GM21390 (cell line): Measurements from ENCODE around the gene NFIB.

Source experiments
- ATAC-seq: cut with Tn5 transposase; IDR thresholded peaks from one replicate; pipeline ENCODE4 v1.9.1; 2021; ENCODE audit not compliant: unreplicated experiment

The NFIB gene

DNA sequence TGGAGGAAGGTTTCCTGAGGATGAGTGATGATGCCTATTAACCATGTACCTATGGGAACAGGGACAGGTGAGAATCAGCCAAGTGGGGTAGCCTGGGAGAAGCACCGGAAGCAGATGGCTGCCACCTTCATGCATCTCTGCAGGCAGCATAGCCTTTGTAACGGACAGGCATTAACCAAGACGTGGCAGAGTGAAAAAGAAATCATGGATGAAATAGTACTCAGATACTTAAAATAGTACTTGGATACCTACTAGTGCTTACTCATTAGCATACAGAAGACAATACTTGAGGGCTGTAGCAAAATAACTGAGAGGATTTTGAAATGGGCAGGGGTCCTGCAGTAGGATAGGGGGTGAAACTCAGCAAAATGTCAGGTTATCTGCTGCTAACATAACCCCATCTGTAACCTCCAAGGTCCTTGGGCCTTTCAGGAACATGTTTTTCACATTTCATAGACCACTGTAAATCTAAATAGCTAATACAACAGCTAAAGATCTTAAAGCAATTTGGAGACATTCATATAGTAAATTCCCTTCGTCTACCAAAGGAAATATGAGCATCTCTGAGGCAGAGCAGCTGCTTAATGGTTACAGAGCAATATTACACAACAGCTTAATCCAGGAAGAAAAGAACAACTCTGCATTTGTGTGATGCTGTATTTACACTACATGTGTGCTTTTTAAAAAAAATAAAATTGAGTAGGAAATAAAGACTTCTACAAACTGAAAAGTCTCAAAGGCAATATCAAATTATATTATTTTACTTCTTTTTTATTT, 154.3 kb downstream of the NFIB start:
- no peak for ATAC-seq

GRCh38 chr9:14158916-14159315, 155.0 kb downstream of the NFIB start:
- no peak for ATAC-seq

DNA sequence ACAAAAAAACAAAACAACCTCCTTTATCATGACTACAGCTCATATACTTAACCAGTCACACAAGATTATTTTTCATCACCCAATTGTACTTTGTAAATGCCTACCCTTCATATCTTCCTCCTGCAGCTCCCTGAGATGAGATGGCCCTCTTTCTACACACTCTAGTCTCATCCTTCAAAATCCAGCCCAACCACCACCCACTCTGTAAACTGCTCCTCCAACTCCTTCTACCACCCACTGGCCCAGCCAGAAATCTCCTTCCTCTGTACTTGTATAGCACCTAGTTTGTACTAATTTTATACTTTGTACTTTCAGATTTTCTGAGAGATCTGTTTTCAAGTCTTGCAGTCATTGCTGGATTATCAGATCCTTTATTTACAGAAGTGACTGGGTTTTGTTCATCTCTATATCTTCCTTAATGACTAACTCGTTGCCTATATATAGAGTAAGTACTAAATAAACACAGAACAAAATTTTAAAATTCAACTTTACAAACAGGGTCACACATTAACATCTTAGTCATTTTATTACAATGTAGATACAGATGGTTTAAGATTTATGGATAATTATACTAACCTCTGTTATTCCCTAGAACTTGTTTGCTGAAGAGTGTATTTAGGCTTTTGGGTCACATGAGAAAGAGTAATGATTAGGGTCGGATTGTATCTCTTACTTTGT, 155.7 kb downstream of the NFIB start:
- ATAC-seq = no peak

DNA sequence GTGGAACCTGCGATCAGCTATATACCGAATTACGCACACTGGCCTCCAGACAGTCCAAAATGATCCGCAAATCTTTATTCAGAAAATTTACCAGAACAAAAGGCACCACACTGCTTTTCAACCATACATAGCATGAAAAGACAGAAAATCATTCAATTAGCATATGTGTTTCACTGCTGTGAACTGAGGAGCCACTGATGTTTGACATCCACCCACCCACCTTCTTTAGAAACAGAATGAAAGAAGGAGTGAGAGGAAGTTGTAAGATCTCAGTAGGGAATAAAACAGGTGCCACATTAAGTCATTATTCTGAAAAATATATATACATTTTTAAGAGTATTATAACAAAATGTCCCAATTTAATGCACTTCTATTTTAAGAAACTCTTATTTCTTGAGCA, 156.8 kb downstream of the NFIB start:
- ATAC-seq = no peak

- peak; percentile 98 for ATAC-seq
Observed at GRCh38 chr9:14156046-14156445, 157.9 kb downstream of the NFIB start.

DNA sequence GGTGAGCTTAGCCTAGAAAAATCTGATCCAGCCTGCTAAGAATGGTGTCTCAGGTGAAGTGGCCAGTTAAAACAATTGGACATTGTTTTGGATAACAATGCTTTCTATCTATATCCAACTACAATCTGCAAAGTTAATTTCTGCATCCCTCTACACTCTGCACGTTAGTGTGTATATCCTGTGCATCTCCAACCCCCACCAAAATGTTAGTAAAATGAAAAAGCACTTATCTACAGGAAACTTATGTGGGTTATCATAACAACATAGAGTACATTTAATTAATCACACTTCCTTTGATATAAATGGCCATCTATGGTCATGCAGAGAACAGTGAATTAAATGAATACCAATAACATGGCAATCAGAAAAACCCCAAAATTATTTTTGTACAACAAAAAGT, 158.7 kb downstream of the NFIB start:
- no peak for ATAC-seq

DNA sequence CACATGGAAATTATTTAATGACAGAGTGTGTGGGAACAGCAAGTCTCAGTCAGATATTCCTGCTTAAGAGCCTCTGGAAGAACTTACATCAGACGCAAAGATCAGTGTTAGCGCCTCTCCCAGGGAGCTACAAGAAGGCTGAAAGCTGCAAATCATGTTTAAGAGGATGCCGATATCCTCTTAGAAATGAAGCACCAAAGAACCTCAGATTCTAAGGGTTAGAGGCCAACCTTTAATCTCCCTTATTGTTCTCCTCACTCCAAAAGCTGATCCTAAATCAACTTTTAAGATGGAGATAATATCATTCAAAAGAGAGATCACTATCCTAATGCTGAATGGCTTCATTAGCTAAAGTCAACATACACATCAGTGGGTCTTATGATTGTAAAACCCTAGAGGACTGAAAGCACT, 160.6 kb downstream of the NFIB start:
- no peak for ATAC-seq

DNA sequence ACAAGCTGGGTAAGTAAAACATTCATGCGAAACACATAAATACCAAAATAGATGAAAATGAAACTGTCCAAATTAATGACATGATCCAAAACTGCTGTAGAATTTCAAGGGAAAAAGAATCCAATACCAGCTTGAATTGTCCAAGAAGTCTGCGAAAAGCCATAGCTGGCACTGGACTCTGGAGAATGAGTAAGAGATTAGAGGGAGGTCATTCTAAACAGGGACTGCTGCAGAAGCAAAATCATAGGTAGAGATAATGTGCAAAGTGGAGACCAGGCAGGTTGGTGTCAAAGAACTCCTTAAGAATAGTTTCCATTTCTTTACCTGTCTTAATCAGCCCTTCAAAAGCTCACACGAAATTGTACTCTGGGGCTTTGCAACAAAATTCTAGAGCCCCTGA, 162.5 kb downstream of the NFIB start:
- ATAC-seq = no peak

DNA sequence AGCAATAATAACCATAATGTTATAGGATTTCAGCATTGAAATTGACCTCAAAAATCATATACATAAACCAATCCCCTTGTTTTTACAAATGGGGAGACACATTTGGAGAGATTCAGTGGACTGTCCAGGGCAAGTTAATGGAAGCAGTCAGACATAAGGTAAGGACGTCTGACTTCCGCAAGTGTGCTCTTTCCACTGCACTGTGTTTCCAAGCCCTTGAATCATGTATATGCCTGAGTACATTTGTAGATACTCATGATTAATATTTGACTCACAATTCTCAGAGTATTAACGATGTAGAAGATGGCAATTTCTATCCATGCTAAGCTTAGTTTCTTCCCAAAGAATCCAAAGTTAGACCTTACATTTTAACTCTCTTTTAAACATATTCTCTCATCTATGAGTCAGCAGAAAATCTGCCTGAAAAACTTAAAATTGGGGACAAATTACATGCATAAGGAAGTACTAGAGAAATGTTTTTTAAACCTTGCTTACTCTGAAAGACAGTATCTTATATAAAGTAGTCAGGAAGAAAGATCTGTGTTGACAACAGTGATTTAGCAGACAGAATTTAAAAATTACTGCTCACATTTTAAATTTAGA, 165.3 kb downstream of the NFIB start:
- ATAC-seq = no peak

DNA sequence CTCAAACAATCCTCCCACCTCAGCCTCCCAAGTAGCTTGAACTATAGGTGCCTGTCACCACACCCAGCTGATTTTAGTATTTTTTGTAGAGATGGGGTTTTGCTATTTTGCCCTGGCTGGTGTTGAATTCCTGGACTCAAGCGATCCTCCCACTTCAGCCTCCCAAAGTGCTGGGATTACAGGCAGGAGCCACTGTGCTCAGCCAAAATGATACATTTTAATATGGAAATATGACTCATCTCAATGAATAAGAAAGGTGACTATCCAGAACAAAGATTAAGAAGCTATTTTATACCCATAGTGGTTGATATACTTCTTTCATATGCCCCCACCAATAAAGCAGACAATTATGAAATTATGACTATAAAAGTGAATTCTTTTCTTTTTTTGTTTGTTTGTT, 166.2 kb downstream of the NFIB start:
- ATAC-seq = no peak

DNA sequence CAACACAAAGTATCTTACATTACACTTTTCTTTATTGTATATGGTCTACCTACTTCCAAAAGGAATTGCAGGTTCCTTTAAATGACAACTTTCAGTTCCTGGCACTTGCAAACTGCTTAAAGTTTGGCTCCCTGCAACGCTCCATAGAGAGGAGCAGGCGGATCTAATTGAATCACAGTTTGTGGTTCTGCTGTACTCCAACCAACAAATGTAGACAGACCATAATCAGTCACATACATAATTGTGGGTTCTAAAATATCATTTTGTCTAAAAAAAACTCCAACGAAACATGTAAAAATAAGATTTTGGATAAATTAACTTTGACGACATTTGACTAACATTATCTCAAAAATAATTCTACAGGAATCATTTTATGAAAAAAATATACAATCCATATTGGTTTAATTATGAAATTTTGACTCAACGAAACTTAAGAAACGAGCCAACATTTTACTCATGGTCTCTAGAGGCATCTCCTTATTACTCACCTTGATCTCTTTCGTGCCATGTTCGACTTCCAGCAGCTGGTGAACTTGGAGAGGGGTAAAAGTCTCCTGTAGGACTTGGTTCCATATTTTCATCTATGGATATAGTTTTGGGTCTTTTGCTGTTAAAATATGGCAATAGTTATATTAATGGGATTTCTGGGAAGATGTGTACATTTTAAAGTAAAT, 167.6 kb downstream of the NFIB start:
- ATAC-seq = no peak

- no peak for ATAC-seq
Observed at GRCh38 chr9:14144215-14144614, 169.7 kb downstream of the NFIB start.

- no peak for ATAC-seq
Observed at GRCh38 chr9:14141699-14142098, 172.2 kb downstream of the NFIB start.

- ATAC-seq = no peak
Observed at GRCh38 chr9:14140096-14140697, 173.7 kb downstream of the NFIB start.

- ATAC-seq = no peak
Observed at GRCh38 chr9:14139287-14139686, 174.7 kb downstream of the NFIB start.

DNA sequence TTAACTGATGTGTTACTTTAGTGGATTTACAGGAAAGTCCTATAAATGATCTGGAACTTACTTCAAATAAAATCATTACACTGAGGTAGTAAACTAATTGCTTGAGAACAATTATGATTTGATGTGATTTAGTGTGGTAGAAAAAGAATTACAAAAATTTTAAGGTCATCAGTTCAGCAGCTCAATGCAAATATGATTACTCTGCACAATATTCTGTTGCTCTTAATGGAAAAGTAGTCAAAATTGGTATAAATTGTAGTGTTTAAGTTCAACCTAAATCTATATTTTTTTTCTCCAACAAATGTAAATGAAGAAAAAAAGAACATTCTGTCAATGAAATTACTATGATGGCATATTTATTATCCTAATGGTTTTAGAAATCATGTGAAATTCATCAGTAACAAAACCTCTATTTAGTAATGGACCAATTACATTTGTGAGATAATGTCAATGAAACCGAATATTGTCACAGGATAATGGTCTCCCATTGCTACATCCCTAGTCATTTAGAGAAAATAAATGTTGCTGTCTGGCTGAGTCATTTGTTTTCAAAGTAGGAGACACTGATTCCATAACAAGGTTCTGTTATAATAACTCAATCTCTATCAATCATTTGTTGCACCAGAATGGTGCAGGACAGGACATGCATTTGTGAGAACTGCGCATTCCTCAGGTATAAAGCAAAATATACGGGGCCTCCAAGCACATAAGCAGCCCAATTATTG, 177.1 kb downstream of the NFIB start:
- no peak for ATAC-seq

DNA sequence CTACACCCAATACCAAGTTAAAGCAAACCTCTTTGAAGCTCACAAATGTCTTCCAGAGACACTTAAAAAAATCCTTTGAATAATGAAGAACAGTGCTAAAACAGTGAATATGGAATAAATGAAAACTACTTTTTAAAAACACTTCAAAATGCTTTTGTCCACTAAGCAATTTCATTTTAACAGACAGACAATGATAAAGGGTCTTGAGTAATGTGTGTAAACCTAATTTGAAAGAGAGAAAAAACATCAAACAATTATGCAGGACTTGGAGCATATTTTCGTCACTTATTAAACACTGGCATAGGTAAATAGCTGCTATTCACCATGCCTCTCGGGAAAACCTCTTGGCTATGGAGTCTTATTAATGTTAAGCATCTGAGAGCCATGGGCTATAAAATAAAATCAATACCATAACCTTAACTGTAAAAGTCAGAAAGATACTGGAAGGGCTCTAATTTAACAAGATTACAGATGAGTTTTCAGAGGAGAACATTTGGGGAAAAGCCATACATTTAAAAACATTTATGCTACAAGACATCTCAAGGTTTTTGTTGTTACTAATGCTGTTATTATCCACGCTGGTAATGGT, 177.8 kb downstream of the NFIB start:
- no peak for ATAC-seq

DNA sequence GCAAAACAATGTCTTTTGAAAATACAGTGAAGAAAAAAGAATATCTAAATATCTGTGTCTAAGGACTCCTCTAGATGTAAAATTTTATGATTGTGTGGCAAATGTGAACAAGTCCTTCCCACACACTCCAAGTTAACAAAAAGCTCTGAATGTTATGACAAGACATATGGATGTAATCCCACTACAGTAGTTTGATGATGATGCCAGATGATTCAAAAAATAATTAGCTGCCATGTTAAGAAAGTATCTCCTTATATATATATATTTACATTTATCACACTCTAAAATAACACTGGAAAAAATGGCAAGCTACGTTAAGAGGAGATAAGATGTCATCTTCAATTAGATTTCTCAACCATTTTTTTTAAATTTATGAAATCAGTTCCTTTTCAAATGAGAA, 178.5 kb downstream of the NFIB start:
- no peak for ATAC-seq

DNA sequence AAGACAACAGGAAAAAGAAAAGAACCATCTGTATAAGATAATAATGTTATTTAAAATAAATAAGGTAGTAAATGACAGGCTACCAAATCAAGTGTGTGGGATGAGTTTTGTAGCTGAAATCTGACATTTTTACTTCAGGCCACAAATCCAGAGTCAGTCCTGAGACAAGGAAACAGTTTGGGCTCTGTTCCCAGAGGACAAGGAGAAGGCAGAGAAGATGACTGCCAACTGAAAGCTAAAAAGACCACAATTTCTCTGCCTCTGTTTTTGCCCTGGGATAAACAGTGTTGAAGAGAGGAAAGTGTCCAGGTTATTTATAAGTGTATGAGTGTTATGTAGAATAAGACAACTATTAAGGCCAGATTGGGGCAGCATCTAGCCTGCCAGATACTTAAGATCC, 180.5 kb downstream of the NFIB start:
- ATAC-seq = no peak

DNA sequence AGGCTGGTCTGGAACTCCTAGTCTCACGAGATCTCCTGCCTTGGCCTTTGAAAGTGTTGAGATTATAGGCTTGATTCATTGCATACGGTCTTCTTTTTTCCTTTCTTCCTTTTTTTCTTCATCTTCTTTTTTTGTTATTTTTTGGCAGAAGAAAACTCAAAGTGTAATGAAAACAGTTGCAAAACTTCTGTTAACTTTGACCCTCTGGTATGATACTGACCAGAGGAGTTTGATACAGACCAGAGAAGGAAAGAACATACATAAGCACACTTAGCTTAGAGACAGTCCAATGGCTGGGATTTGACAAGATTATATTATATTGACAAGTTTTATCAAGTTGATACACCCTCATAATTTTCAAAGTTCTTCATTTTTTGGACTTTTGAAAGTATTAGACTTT, 181.2 kb downstream of the NFIB start:
- no peak for ATAC-seq
